Left hindlimb (tissue), 1 donor: Measurements from ENCODE around the gene PAK6.

Experiments used
- DNase-seq: peaks from one replicate; pipeline ENCODE4 v3.0.0-alpha.2; 2018

The PAK6 gene

GRCh38 chr15:40238532-40239403, at the start of gene PAK6:
PAK6 (plus strand) TSS chr15:40239063; CDS start chr15:40264786, 25,723 bp downstream.
- DNase-seq = no peak

GRCh38 chr15:40190591-40190990, 48.3 kb upstream of the PAK6 start:
- no peak for DNase-seq

DNA sequence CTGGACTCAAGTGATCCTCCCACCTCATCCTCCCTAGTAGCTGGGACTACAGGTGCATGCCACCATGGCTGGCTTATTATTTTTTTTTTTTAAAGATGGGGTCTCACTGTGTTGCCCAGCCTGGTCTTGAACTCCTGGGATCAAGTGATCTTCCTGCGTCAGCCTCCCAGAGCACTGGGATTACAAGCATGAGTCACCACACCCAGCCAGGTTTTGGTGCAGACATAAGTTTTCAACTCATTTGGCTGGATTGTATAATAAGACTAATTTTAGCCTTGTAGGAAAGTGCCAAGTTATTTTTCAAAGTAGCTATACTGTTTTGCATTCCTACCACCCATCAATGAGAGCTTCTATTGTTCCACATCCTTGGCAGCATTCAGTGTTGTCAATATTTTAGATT, 45.9 kb upstream of the PAK6 start:
- no peak for DNase-seq

DNA sequence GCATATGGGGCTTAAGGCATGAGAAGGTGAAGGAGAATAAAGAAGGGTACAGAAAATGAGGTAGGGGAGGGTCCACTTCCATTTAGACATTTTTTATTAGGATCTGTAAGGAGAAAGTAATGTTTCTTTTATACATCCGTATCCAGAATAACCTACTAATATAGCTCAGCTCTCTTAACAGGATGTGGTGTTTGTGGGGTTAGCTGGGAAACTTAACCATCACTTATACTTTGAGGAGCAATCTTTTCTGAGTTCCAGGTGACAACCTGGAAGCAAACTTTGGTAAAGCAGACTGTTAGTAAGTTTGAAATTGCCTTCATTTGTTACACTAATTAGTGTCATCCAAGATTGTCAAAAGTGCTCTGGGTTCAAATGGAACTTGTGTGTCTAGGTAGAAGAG, 41.4 kb upstream of the PAK6 start:
- DNase-seq = no peak

- no peak for DNase-seq
These were observed 40.3 kb upstream of the PAK6 start for GRCh38 chr15:40198355-40199085.

DNA sequence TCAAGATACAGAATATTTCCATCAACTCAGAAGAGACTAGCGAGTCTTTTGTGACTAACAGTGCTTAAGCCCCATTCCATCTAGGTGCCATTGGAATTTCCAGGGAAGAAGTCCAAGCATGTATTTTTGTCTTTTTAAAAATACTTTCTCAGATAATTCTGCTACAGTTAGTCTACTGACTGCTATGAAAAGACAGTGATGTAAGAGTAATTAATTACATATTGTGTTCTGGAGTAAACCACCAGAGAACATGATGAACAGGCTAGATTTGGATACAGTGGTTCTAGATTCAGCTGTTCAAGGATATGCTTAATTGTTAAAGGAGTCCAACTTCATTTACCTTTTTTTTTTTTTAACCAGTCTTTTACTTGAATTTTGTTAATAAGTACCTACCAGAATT, 34.8 kb upstream of the PAK6 start:
- no peak for DNase-seq

DNA sequence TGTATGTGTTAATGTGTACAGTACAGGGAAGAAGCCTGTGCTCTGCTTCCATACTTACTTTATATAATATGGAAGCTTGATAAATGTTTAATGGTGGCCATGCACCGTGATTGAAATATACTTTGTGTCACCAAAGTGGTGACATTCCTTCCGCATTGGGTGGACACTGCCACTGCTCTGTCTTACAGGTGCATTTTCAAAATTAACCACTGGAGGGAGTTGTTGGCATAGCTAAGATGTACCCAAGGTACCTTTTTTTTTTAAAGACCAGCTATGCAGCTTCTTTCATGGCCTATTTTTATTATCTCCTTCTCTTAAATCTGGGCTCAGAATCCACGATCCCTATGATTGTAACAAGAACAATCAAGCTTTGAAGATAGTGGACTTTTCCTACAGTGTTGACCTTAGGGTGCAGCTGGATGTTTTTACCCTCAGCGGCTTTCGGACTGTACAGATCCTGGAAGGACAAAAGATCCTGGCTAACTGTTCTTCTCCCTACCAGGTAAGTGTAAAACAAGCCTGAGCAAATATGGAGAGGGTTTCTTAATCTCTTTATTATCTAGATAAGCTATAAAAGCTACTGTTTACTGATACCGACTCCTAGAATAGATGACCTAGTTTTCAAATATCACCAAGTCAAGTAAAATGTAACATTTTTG, 21.6 kb upstream of the PAK6 start:
- no peak for DNase-seq

- DNase-seq = no peak
These were observed 19.1 kb upstream of the PAK6 start for GRCh38 chr15:40219801-40220200.

- DNase-seq = no peak
These were observed 16.7 kb upstream of the PAK6 start for GRCh38 chr15:40222131-40222530.

GRCh38 chr15:40226736-40227135, 12.1 kb upstream of the PAK6 start:
- no peak for DNase-seq

DNA sequence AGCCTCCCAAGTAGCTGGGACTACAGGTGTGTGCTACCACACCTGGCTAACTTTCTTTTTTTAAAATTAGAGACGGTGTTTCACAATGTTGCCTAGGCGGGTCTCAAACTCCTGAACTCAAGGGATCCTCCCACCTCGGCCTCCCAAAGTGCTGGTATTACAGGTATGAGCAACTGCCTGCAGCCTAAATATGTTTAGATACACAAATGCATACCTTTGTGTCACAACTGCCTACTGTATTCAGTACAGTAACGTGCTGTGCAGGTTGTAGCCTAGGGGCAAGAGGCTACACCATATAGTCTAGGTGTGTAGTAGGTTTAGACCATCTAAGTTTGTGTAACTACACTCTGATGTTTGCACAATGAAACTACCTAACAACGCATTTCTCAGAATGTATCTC, 9.5 kb upstream of the PAK6 start:
- no peak for DNase-seq

DNA sequence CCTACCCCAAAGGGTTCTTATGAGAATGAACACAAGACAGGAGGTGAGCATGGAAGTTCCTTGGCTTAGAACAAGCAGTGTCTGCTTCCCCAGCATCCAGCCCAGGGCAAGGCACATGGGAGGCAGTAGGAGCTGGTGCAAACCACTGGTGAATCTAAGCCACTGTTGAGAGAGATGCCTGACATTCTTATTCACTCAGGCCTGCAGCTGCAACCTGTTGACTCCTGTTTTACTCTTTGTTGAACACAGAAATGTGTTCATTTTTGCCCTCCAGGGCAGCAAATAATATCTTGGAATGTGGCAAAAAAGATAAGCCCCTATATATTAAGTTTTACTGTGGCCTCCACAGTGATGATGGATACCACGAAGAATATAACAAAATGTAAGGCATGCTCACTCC, 8.9 kb upstream of the PAK6 start:
- DNase-seq = no peak

- DNase-seq = no peak
These were observed 6.2 kb upstream of the PAK6 start for GRCh38 chr15:40232625-40233070.

- DNase-seq = no peak
These were observed 4.9 kb upstream of the PAK6 start for GRCh38 chr15:40233727-40234577.

DNA sequence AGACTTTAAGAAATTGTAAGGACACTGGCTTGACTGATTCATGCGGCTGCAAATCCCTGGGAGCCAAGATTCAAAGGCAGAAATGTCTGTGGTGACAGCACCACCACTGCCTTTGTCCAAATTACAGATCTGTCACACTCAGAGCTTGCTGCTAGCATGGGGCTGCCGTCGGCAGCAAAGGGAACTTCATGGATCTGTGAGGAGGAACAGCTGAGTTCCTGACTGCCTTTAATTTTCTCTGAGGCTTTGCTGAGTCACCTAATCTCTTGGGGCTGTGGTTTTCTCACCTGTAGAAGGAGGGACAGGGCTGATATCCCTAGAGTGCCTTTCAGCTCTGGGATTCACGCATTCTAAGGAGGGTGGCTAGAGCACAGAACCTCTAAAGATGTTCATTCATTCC, 4.1 kb upstream of the PAK6 start:
- DNase-seq = no peak

DNA sequence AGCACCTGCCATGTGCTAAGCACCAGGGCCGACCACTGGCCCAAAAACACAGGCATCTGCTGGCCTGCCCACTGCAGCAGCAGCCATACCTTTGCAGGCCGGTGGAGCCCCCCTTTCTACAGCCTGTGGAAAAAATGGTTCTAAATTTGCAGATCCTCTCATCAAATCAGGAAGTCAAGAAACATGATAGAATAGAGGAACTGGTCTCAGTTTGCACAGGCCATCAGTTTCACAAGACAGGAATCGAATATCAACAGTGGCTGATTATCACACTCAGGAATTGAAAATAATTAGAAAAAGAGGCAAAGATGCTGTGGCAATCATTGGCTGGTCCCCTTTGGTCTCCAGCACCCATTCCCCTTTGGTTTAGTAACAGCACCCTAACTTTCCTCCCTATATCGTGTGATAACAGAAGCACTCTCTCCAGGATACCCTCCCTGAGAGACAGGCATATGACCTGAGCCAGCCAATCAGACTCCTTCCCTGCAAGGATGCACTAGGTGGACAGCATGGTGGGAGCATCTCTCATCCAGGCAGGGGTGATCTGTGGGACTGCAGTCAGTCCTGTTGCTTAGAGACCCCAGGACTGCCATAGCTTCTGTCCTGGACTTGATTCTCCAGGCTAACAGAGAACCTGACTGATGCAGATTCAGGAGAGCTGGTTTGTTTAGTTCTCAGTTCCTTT, 3.5 kb upstream of the PAK6 start:
- DNase-seq = no peak

GRCh38 chr15:40239404-40239692, 485 bp downstream of the PAK6 start:
- no peak for DNase-seq

DNA sequence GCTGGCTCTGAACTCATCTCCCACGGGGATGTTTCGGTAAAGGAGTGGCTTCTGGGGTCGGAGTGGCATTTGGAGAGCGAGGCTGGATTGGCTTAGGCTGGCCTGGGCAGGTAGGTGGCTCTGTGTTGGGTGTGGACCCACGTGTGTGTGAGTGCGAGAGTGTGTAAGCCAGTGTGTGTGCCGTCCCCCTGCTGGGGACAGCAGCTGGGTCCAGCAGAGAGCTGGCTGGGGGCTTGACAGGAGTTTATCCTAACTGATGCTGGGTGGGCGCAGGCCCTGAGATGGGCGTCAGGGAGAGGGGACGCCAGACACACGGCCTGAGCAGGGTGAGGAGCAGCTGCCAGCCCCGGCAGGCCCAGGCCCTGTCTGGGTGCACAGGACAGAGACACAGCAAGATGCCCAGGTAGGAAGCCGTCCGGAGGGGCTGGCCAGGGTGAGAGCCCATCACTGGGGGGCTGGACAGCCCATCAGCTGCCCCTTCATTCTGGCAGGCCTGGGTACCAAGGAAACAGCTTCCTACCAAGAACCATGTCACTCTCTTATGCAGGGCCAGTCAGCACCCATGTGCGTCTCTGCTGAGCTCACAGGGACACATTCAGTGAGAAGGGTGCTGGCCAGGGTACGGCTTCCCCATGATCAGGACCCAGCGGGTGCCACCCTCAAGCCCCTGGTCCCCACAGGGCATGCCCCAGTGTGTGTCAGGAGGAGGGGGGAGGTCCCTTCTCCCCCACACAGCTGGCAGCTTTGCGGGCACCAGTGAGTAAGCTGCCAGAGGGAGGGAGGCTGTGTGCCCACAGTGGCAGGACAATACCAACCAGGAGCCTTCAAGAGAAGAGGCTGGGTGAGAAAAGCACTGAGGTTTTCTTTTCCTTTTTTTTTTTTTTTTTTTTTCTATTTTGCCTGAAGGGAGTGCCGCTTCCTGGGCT, 1.1 kb downstream of the PAK6 start:
- no peak for DNase-seq

GRCh38 chr15:40240619-40241221, 1.9 kb downstream of the PAK6 start:
- DNase-seq = no peak
